Stimulated activated CD4-positive, alpha-beta T cell treated with anti-CD3 and anti-CD28 coated beads, Interleukin-2, amount 100 ng/mL, for 4 hours (primary cell): ENCODE data around the gene C19orf12.

ENCODE experiments used
- DNase-seq: peaks from one replicate; pipeline ENCODE4 v3.0.0-alpha.2; 2020; ENCODE audit warnings: low read depth

C19orf12 gene

DNA sequence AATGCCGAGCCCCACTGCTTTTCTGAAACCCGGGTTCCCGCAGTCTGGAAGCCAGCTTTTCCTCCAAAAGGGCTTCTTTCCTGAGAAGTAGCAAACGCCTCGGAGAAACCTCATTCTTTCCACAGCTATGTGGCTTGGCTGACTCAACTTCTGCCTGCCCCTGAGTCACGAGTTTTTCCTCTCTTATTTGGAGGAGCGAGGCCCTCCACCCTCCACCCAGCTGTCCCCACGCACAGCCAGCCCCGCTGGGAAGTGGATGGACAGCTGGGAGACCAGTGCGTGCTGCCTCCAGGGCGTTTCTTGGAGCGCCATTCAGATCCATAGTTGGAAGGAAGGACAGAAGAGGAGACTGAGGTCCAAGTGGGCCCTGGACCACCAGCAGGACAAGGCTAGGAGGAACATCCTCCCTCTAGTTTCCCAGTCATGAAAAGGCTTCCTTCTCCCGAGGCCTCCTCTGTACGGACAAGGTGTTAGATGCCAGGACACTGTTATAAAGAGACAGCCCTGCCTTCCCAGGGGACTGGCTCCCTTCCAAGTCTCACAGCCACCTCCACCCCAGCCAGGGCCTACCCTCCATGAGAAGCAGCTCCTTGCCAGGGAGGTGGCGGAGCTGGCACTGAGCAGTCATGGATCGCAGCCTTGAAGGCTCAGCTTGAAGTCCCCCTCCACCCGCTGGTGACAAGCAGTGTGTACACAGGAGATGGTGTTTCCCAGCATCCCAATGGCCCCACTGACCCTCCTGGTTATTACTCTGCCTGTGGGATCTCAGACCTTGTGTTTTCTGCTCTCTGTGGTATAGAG is 52.3 kb downstream of the C19orf12 start:
- DNase-seq: no peak

DNA sequence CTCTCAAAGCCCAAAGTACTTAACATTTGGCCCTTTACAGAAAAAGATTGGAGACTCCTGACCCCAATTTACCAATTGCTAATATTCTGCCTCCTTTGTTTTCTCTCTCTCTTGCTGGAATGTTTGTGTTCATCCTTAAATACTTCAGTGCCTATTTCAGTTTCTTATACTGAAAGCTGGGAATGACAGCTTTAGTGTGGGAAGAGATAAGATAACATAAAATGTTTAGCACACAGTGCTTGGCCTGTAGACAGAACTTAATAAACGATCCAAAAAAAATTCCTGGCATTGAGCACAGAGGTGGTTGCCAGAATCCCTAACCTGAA is 52.8 kb downstream of the C19orf12 start:
- no peak for DNase-seq

- peak; percentile 66 for DNase-seq
Measured at GRCh38 chr19:29660835-29661234, 54.2 kb downstream of the C19orf12 start.

DNA sequence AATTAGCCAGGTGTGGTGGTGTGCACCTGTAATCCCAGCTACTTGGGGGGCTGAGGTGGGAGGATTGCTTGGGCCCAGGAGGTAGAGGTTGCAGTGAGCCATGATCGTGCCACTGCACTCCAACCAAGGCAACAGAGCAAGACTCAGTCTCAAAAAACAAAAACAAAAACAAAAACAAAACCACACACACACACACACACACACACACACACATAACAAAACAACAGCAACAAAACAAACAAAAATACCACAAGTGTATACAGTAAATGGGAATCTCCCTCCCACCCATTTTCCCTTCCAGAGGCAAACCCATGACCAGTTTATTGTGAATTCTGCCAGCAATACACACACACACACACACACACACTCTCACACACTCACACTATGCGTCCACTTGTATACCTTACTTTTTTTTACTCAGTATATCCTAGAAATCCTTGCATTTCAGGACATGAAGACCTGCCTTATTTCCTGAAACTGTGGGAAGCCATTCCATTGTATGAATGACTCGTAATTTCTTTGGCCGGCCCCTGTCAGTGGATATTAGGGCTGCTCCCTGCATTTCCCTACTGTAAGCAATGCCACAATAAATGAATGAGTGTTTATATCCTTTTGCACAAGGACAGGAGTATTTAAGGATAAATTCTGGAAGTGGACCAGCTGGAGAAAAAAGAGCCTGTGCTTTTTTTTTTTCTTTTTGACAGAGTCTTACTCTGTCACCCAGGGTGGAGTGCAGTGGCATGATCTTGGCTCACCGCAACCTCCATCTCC is 56.7 kb downstream of the C19orf12 start:
- DNase-seq: no peak

DNA sequence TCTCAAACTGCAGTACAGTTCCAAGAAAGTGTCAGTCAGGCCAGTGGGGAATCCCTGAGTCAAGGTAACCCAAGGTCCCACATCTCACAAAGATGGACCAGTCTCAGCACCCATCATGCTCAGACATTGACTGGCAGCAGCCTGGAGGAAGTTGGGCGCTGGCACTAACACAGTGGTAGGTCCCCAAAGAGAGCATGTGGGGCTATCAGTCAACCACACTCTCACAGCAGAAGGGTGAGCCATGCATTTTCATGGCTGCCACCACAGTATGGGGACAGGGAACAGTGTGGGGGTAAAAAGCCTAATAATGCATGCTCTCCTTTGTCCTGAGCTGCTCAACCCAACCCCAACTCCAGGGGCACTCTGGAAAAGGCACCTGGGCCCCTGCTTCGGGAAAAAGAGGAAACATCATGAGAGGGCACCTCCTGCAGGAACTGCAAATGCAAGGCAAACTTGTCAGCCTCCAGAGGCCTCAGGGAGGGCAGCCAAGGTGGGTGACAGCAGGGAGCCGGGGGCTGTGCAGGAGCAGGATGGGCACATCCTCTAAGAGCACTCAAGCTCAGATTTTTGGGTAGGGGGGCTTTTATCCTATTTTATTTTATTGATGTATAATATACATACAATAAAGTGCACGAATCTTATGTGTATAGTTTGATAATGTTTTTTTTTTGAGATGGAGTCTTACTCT is 59.3 kb downstream of the C19orf12 start:
- no peak for DNase-seq

DNA sequence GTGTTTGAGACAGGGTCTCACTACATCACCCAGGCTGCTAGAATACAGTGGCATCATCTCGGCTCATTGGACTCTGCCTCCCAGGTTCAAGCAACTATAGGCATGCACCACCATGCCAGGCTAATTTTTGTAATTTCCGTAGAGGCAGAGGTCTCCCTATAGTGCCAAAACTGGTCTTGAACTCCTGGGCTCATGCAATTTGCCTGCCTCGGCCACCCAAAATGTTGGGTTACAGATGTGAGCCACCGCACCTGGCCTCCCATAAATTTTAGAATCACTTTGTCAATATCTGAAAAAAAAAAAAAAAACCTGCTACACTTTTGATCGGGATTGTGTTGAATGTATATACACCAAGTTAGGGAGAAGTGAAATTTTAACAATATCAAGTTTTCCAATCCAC is 61.7 kb downstream of the C19orf12 start:
- no peak for DNase-seq

- no peak for DNase-seq
Measured at GRCh38 chr19:29651622-29652394, 63.3 kb downstream of the C19orf12 start.

DNA sequence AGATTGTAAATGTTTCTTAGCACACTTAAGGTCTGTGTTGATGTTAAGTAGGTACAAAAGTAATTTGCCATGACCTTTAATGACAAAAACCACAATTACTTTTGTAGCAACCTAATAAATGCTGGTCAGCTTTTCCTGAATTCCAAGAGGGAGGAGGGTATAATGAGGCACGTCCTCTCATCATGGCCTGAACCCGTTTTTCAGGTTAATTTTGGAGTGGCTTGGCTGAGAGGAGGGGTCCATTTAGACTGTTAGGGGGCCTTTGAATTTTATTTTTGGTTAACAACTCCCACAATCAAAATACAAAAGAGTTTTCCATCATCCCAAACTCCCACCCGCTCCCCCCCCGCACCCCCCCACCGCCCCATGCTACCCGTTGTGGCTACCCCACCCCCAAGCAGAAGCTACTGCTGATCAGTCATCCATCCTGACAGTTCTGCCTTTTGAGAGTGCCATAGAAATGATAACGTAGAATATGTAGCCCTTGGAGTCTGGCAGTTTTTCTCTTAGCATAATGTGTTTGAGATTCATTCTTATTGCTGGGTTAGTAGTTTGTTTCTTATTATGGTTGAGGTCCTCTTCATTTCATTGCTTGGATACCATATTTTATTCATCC is 64.2 kb downstream of the C19orf12 start:
- no peak for DNase-seq
